Liver (tissue), 9 donors: ENCODE results near the gene SLC11A1. TPM values are rescaled to one million over a fixed set of nuclear protein-coding genes. Genes with fewer than 3 reads are reported as not detected.
A peak's percentile ranks its signal among the peaks of the same experiment; 100 is the strongest.

Experiments
- DNase-seq: peaks from one replicate; pipeline ENCODE4 v3.0.0-alpha.2; 2017; ENCODE audit warnings: low spot score
- H3K27ac ChIP-seq, 2 donors: one replicate each; pipeline ENCODE4 v1.7.0; 2013; ENCODE audit warnings: inconsistent platforms in 2 of 2, low read length in 2 of 2, control low read depth in 1 of 2, low read depth in 1 of 2, mild to moderate bottlenecking in 1 of 2
- H3K27me3 ChIP-seq, 4 donors: one replicate each; pipeline versions ENCODE4 v1.6.1 to v1.7.0; 2013; ENCODE audit warnings: low read length in 3 of 4, inconsistent platforms in 1 of 4, mild to moderate bottlenecking in 1 of 4, moderate library complexity in 1 of 4; ENCODE audit not compliant: control insufficient read depth in 4 of 4, insufficient read depth in 4 of 4
- H3K36me3 ChIP-seq, 4 donors: one replicate each; pipeline versions ENCODE4 v1.6.1 to v1.7.0; 2013; ENCODE audit warnings: low read length in 3 of 4, mild to moderate bottlenecking in 3 of 4, low read depth in 1 of 4, moderate library complexity in 1 of 4; ENCODE audit not compliant: control insufficient read depth in 4 of 4, insufficient read depth in 3 of 4
- H3K4me1 ChIP-seq, 4 donors: one replicate each; pipeline versions ENCODE4 v1.6.1 to v1.7.0; 2013; ENCODE audit warnings: low read length in 3 of 4, mild to moderate bottlenecking in 3 of 4, moderate library complexity in 1 of 4; ENCODE audit not compliant: control insufficient read depth in 4 of 4, insufficient read depth in 4 of 4
- H3K4me3 ChIP-seq, 3 donors: one replicate each; pipeline versions ENCODE4 v1.6.1 to v1.7.0; 2013; ENCODE audit warnings: low read length in 3 of 3, control low read depth in 1 of 3, low read depth in 1 of 3, mild to moderate bottlenecking in 1 of 3
- H3K9ac ChIP-seq, 2 donors: one replicate each; pipeline ENCODE4 v1.7.0; 2013; ENCODE audit warnings: low read length in 2 of 2, mild to moderate bottlenecking in 2 of 2, moderate library complexity in 2 of 2, control low read depth in 1 of 2, low read depth in 1 of 2
- H3K9me3 ChIP-seq, 4 donors: one replicate each; pipeline versions ENCODE4 v1.6.1 to v1.7.0; 2013; ENCODE audit warnings: low read length in 3 of 4; ENCODE audit not compliant: control insufficient read depth in 4 of 4
- EGR1 ChIP-seq, 2 donors: IDR thresholded peaks; 2 replicates each; pipeline ENCODE4 v1.6.1; 2016 to 2018; ENCODE audit warnings: antibody characterized with exemption in 2 of 2, low read depth in 2 of 2
- FOXA1 ChIP-seq: IDR thresholded peaks from 2 replicates; pipeline ENCODE4 v1.6.1; 2016; ENCODE audit warnings: antibody characterized with exemption
- HNF4A ChIP-seq, 2 donors: conservative IDR thresholded peaks; 2 replicates each; pipeline ENCODE4 v1.6.1; 2016; ENCODE audit warnings: antibody characterized with exemption in 2 of 2, mild to moderate bottlenecking in 2 of 2
- MAX ChIP-seq: IDR thresholded peaks from 2 replicates; pipeline ENCODE4 v1.6.1; 2016; ENCODE audit warnings: antibody characterized with exemption
- RAD21 ChIP-seq, 2 donors: IDR thresholded peaks; 2 replicates each; pipeline ENCODE4 v1.6.1; 2016; ENCODE audit warnings: antibody characterized with exemption in 2 of 2, mild to moderate bottlenecking in 2 of 2
- RXRA ChIP-seq, 2 donors: IDR thresholded peaks; 2 replicates each; pipeline ENCODE4 v1.6.1; 2017 to 2018; ENCODE audit warnings: antibody characterized with exemption in 2 of 2, mild to moderate bottlenecking in 1 of 2
- SP1 ChIP-seq: IDR thresholded peaks from 2 replicates; pipeline ENCODE4 v1.6.1; 2018; ENCODE audit warnings: antibody characterized with exemption, mild to moderate bottlenecking
- YY1 ChIP-seq: IDR thresholded peaks from 2 replicates; pipeline ENCODE4 v1.6.1; 2016; ENCODE audit warnings: antibody characterized with exemption, mild to moderate bottlenecking
- ZBTB33 ChIP-seq: IDR thresholded peaks from 2 replicates; pipeline ENCODE4 v1.6.1; 2016; ENCODE audit warnings: antibody characterized with exemption
- WGBS: extraction: QIAGEN DNeasy Blood & Tissue Kit; methylation state at CpG from one replicate; pipeline ENCODE4 v1.1.7; 2013; 5-methylcytosine and 5-hydroxymethylcytosine counted together
- polyA plus RNA-seq, 2 donors: library from polyadenylated mRNA; stranded (reverse) in 1 of 2; unstranded in 1 of 2; fragments of 200-250 nt in 1 of 2; fragments of >200 nt in 1 of 2; fragmentation: Nextera tagmentation in 1 of 2; extraction: Ambion mirVana in 1 of 2; gene quantifications; one replicate each; pipeline versions ENCODE4 v1.2.1 to v1.2.3, GENCODE V29; 2013 to 2015
- total RNA-seq, 2 donors: library from RNA; depleted of rRNA; stranded (reverse); fragments of >200 nt; gene quantifications; one replicate each; pipeline ENCODE4 v1.2.3, GENCODE V29; 2014
- TF ChIP-seq, protein P1 (sequence below): fragments of 150-350 bp; IDR thresholded peaks from 2 replicates; pipeline ENCODE4 v1.5.1; 2017; ENCODE audit warnings: improper control_type of control experiment, low read depth, low read length; ENCODE audit not compliant: missing input control
- TF ChIP-seq, protein P2 (sequence below): IDR thresholded peaks from 2 replicates; pipeline ENCODE4 v1.6.1; 2016; ENCODE audit warnings: antibody characterized with exemption
- donor health status: healthy.
- donor health status: healthy.
- donor health status: healthy.
- donor health status: healthy.
- donor health status: healthy.

Gene SLC11A1, protein sequence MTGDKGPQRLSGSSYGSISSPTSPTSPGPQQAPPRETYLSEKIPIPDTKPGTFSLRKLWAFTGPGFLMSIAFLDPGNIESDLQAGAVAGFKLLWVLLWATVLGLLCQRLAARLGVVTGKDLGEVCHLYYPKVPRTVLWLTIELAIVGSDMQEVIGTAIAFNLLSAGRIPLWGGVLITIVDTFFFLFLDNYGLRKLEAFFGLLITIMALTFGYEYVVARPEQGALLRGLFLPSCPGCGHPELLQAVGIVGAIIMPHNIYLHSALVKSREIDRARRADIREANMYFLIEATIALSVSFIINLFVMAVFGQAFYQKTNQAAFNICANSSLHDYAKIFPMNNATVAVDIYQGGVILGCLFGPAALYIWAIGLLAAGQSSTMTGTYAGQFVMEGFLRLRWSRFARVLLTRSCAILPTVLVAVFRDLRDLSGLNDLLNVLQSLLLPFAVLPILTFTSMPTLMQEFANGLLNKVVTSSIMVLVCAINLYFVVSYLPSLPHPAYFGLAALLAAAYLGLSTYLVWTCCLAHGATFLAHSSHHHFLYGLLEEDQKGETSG
- 10 to 100 TPM in 1 of 2 donors, 1 to 10 TPM in 1; 1.4 to 23.0 TPM for total RNA-seq
- polyA plus RNA-seq, result 1 to 10 TPM; 2.7 to 3.8 TPM

- H3K27ac ChIP-seq, result peak within 1 kb of the TSS; percentile 5 to 67
- no peaks in the 10 kb centered on the region for H3K36me3 ChIP-seq
- DNase-seq, result no peak
- no peaks in the 10 kb centered on the region for H3K4me1 ChIP-seq
- TF ChIP-seq EGR1 (IDR thresholded peaks at IDR 0.05; ENCODE audit: low read depth in 2 of 2) (no peak), RAD21 (IDR thresholded peaks at IDR 0.05) (peak in 1 of 2 donors; percentile 17), RXRA (IDR thresholded peaks at IDR 0.05) (peak in 1 of 2 donors; percentile 8), FOXA1 (no peak), HNF4A (conservative IDR thresholded peaks at IDR 0.05) (no peak), SP1 (peak; percentile 27), ZBTB33 (no peak)
- TF ChIP-seq, protein P1, sequence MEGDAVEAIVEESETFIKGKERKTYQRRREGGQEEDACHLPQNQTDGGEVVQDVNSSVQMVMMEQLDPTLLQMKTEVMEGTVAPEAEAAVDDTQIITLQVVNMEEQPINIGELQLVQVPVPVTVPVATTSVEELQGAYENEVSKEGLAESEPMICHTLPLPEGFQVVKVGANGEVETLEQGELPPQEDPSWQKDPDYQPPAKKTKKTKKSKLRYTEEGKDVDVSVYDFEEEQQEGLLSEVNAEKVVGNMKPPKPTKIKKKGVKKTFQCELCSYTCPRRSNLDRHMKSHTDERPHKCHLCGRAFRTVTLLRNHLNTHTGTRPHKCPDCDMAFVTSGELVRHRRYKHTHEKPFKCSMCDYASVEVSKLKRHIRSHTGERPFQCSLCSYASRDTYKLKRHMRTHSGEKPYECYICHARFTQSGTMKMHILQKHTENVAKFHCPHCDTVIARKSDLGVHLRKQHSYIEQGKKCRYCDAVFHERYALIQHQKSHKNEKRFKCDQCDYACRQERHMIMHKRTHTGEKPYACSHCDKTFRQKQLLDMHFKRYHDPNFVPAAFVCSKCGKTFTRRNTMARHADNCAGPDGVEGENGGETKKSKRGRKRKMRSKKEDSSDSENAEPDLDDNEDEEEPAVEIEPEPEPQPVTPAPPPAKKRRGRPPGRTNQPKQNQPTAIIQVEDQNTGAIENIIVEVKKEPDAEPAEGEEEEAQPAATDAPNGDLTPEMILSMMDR, result no peak
- H3K27me3 ChIP-seq, result no peaks in the 10 kb centered on the region
- H3K4me3 ChIP-seq, result no peak within 1 kb of the TSS
- H3K9ac ChIP-seq, result no peak within 1 kb of the TSS
- H3K9me3 ChIP-seq, result no peaks in the 10 kb centered on the region
- WGBS, result 70% methylated on average over 13 of the region's 13 CpGs
These were observed at the start of gene SLC11A1 for GRCh38 chr2:218381916-218382366. Gene SLC11A1 (plus strand): TSS chr2:218382273. CDS start chr2:218382369, 96 bp downstream.

DNA sequence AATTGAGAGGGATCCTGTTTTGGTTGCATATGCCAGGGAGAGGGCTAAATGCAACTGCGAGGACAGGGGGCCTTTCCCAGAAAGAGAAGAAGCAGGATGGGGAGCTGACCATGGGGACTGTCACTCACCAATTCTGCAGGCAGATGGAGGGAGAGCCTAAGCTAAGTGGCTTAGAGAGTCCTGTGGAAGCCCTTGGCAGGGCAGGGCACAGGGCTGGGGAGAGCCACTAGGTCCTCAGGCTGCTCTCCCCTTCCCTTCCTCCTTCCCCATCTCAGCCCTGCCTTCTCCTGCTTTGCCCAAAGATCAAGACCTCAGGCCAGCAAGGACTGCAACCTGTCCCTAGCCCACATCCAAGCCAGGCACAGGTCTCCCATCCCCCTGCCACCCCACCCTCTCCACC lies 49.8 kb upstream of the SLC11A1 start:
- no peaks in the 10 kb centered on the region for H3K9me3 ChIP-seq
- no peaks in the 10 kb centered on the region for H3K27me3 ChIP-seq
- WGBS, result 81% methylated on average over 1 of the region's 1 CpG
- no peak overlapping the region for H3K9ac ChIP-seq
- no peak overlapping the region for H3K4me3 ChIP-seq
- H3K36me3 ChIP-seq, result peaks cover 0 to 2% (median under 1%) of the 10 kb centered on the region in 4 donors
- H3K27ac ChIP-seq, result peak overlapping the region; percentile 0 to 31
- TF ChIP-seq MAX (no peak), EGR1 (IDR thresholded peaks at IDR 0.05; ENCODE audit: low read depth in 2 of 2) (no peak), YY1 (no peak)
- TF ChIP-seq, protein P2, sequence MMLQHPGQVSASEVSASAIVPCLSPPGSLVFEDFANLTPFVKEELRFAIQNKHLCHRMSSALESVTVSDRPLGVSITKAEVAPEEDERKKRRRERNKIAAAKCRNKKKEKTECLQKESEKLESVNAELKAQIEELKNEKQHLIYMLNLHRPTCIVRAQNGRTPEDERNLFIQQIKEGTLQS, result no peak
- peaks cover 10 to 19% (median 10%) of the 10 kb centered on the region in 4 donors for H3K4me1 ChIP-seq
- DNase-seq, result no peak
